Heart right ventricle (tissue), 16 donors: ENCODE results near the gene INPP5A. TPM values are rescaled to one million over a fixed set of nuclear protein-coding genes. Genes with fewer than 3 reads are reported as not detected.

ENCODE experiments used
- ATAC-seq, 8 donors: fragments of 200-7000 bp; cut with Tn5 transposase; one replicate each; pipeline ENCODE4 v1.9.1; 2020; ENCODE audit warnings: mild to moderate bottlenecking in 8 of 8, moderate library complexity in 8 of 8, moderate number of reproducible peaks in 1 of 8
- DNase-seq, 2 donors: peaks; one replicate each; pipeline ENCODE4 v3.0.0-alpha.2; 2020
- H3K27ac ChIP-seq, 10 donors: fragments of 200-600 bp; sonication (generic) in 2 of 10; one replicate each; pipeline versions ENCODE4 v1.5.0 to v1.8.0; 2020 to 2022; ENCODE audit warnings: mild to moderate bottlenecking in 3 of 10
- H3K27me3 ChIP-seq, 7 donors: fragments of 200-600 bp; one replicate each; pipeline ENCODE4 v1.8.0; 2021 to 2022; ENCODE audit warnings: mild to moderate bottlenecking in 2 of 7
- H3K36me3 ChIP-seq, 9 donors: fragments of 200-600 bp; sonication (generic) in 1 of 9; one replicate each; pipeline versions ENCODE4 v1.5.0 to v1.8.0; 2020 to 2022; ENCODE audit warnings: mild to moderate bottlenecking in 2 of 9
- H3K4me1 ChIP-seq, 9 donors: fragments of 200-600 bp; sonication (generic) in 1 of 9; one replicate each; pipeline versions ENCODE4 v1.5.0 to v1.8.0; 2020 to 2022; ENCODE audit warnings: mild to moderate bottlenecking in 4 of 9
- H3K4me3 ChIP-seq, 10 donors: fragments of 200-600 bp; sonication (generic) in 2 of 10; one replicate each; pipeline versions ENCODE4 v1.5.0 to v1.8.0; 2020 to 2022; ENCODE audit warnings: mild to moderate bottlenecking in 7 of 10, moderate library complexity in 2 of 10
- H3K9me3 ChIP-seq, 11 donors: fragments of 200-600 bp in 10 of 11; sonication (generic) in 2 of 11; one replicate each; pipeline versions ENCODE4 v1.5.0 to v1.8.0; 2013 to 2022; ENCODE audit warnings: mild to moderate bottlenecking in 2 of 11, control low read depth in 1 of 11, moderate library complexity in 1 of 11
- WGBS, 2 donors: extraction: QIAGEN DNeasy Blood & Tissue Kit; methylation state at CpG; one replicate each; pipeline ENCODE4 v1.1.7; 2013; ENCODE audit warnings: inconsistent platforms in 1 of 2; 5-methylcytosine and 5-hydroxymethylcytosine counted together
- intact Hi-C, 10 donors: fragments of 100-400 bp; cut with DNase I; formaldehyde crosslinking; loops; one replicate each; pipeline versions ENCODE4 v1.11.1 to v1.14.2; 2022
- polyA plus RNA-seq, 2 donors: library from polyadenylated mRNA; stranded (reverse); fragments of 200-250 nt; gene quantifications; one replicate each; pipeline ENCODE4 v1.2.3, GENCODE V29; 2013
- total RNA-seq, 10 donors: library from RNA; stranded (reverse); fragmentation: NEBNext Ultra II Directional in 3 of 10; extraction: Animal tissue kit (Norgen Biotek cat#: 25700) in 3 of 10; gene quantifications; one replicate each; pipeline versions ENCODE4 v1.2.1 to v1.2.4, GENCODE V29; 2021 to 2023
- TF ChIP-seq, protein P1 (sequence below), 9 donors: fragments of 200-600 bp; sonication (generic) in 2 of 9; IDR thresholded peaks; one replicate each; pipeline versions ENCODE4 v1.5.0 to v1.8.0; 2021 to 2022; ENCODE audit warnings: antibody characterized with exemption in 9 of 9, mild to moderate bottlenecking in 5 of 9, moderate library complexity in 1 of 9
- donor health status: Arrhythmogenic right ventricular cardiomyopathy.
- donor health status: ischemic (EF 13 %, LVEDD 7.1; RV severe dilation, severe dysfunction).
- donor health status: healthy with polysubstance abuse.
- donor health status: DM: no; HTN: yes; CAD: no.
- donor health status: DM: no; HTN: no; CAD: no.
- donor health status: ischemic (EF 25% LVEDD 6.9; RV normal size, moderate dysfunction).
- donor health status: ischemic (EF 25% LVEDD 5.7; RV mildly dilated, moderate dysfunction).
- donor health status: healthy.
- donor health status: DM: yes; HTN: yes; CAD: no.
- donor health status: Ischemic cardiomyopathy.
- donor health status: ischemic (EF 35%, LVEDD 5.7; RV mildly dilated, moderate dysfunction).
- donor health status: nonischemic (EF 11% LVEDD 7.7; RV severe dilation, severe dysfunction).
- donor health status: DM: yes; HTN: yes; CAD: no.
- donor health status: PGD.
- donor health status: ischemic (EF 29% LVEDD 5.4; RV normal size, mild dysfunction).
- donor health status: nonischemic (EF 23%, LVEDD 6.1; RV moderate dilation, normal function).

INPP5A gene
- total and polyA plus RNA-seq, 12 donors, result 30.4 to 122 (median 106) TPM

- Histone ChIP-seq H3K4me3 (no peak overlapping the region), H3K27ac (no peak overlapping the region), H3K27me3 (no peaks in the 10 kb centered on the region), H3K36me3 (peaks cover 0 to 46% (median 12%) of the 10 kb centered on the region in 9 donors), H3K4me1 (peaks cover 0 to 18% (median 10%) of the 10 kb centered on the region in 9 donors), H3K9me3 (peaks cover 0 to 13% (median 0%) of the 10 kb centered on the region in 11 donors)
- intact Hi-C loops, result loop anchor here in 1 of 10 donors (5.0 kb wide), 1 partner anchor 1505 kb away; no protein-coding TSS in a partner anchor
- ATAC-seq (peak in 2 of 8 donors; percentile 15 to 28), DNase-seq (no peak)
- WGBS, 2 donors, result 97 to 98% methylated on average over 13 of the region's 13 CpGs
- TF ChIP-seq, protein P1, sequence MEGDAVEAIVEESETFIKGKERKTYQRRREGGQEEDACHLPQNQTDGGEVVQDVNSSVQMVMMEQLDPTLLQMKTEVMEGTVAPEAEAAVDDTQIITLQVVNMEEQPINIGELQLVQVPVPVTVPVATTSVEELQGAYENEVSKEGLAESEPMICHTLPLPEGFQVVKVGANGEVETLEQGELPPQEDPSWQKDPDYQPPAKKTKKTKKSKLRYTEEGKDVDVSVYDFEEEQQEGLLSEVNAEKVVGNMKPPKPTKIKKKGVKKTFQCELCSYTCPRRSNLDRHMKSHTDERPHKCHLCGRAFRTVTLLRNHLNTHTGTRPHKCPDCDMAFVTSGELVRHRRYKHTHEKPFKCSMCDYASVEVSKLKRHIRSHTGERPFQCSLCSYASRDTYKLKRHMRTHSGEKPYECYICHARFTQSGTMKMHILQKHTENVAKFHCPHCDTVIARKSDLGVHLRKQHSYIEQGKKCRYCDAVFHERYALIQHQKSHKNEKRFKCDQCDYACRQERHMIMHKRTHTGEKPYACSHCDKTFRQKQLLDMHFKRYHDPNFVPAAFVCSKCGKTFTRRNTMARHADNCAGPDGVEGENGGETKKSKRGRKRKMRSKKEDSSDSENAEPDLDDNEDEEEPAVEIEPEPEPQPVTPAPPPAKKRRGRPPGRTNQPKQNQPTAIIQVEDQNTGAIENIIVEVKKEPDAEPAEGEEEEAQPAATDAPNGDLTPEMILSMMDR (IDR thresholded peaks at IDR 0.05), result no peak
These were observed 159.4 kb downstream of the INPP5A start for GRCh38 chr10:132696728-132697577.

DNA sequence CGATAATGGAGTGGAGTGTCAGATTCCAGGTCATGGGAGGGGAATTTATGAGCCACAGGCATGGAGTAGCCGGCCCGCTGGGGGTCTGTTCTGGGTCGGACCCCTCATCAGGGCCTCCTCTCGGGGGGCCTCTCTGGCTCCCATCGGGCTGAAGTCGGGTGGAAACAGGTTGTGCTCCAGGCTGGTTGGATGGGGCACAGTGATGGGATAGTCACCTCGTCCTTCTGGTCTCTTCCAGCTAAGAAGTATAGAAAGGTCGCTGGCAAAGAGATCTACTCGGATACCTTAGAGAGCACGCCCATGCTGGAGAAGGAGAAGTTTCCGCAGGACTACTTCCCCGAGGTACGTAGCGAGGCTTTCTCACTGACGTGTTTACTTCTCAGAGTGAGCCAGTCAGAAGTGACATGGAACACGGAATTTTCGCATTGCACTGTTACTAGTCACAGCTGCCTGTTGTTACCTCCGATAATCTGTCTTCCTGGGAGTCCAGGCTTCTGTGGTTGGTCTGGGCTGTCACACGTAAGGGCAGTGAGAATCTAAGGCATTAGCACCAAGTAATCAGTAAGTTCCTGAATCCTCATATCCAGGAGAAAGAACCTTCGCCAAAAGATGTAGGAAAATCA, 160.1 kb downstream of the INPP5A start:
- peaks cover 0 to 46% (median 12%) of the 10 kb centered on the region in 9 donors for H3K36me3 ChIP-seq
- 93 to 95% methylated on average over 21 of the region's 21 CpGs for WGBS, 2 donors
- no peak for ATAC-seq
- no peak overlapping the region for H3K4me3 ChIP-seq
- TF ChIP-seq, protein P1 (IDR thresholded peaks at IDR 0.05), result no peak
- intact Hi-C loops, result loop anchor here in 1 of 10 donors (5.0 kb wide), 1 partner anchor 1505 kb away; no protein-coding TSS in a partner anchor
- H3K27me3 ChIP-seq, result no peaks in the 10 kb centered on the region
- DNase-seq, result no peak
- H3K4me1 ChIP-seq, result peaks cover 0 to 18% (median 10%) of the 10 kb centered on the region in 9 donors
- peaks cover 0 to 13% (median 0%) of the 10 kb centered on the region in 11 donors for H3K9me3 ChIP-seq
- no peak overlapping the region for H3K27ac ChIP-seq

DNA sequence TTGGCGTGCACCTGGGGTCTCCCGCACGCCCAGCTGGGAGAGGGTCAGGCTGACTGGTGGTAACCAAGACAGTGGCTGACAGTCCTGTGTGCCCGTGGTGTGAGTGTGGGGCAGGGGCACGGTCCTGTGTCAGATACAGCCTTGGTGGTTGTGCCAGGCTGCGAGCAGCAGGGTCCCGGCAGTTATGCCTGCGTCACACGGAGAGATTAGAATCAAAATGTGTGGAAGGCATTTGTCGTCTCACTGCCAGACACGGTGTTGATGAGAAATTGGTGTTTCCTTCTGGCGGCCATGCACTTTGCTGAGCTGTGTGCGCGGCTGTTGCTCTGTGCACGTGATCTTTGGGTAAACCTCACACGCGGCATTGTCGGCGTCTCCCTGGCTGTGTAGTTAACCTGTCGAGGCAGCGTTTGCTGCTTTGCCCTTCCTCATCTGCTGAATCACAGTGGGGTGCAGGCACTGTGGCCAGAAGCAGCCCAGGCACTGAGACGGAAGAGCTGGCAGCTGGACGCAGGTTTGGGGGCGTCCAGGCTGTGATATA, 160.7 kb downstream of the INPP5A start:
- Histone ChIP-seq H3K36me3 (peaks cover 0 to 50% (median 12%) of the 10 kb centered on the region in 9 donors), H3K9me3 (peaks cover 0 to 13% (median 0%) of the 10 kb centered on the region in 11 donors), H3K27ac (no peak overlapping the region), H3K27me3 (no peaks in the 10 kb centered on the region), H3K4me3 (no peak overlapping the region), H3K4me1 (peaks cover 0 to 18% (median 10%) of the 10 kb centered on the region in 9 donors)
- intact Hi-C loops, result loop anchor here in 1 of 10 donors (5.0 kb wide), 1 partner anchor 1506 kb away; no protein-coding TSS in a partner anchor
- TF ChIP-seq, protein P1 (IDR thresholded peaks at IDR 0.05), result no peak
- ATAC-seq (no peak), DNase-seq (no peak)
- 93 to 94% methylated on average over 24 of the region's 24 CpGs for WGBS, 2 donors
